CD4-positive, alpha-beta memory T cell (primary cell): ENCODE data around the gene ANTXRL. TPM values are rescaled to one million over a fixed set of nuclear protein-coding genes. Genes with fewer than 3 reads are reported as not detected.
A peak's percentile ranks its signal among the peaks of the same experiment; 100 is the strongest.
"Not testable (repeated sequence)": the region's sequence is repeated elsewhere in the genome, so short reads cannot be mapped to it uniquely, and the experiment has no call there.

Source experiments
- CTCF ChIA-PET: fragments of 350-600 bp; sonication (Branson Sonifier 250); formaldehyde crosslinking; loops from one replicate; lab custom pipeline; 2021; ENCODE audit warnings: inconsistent platforms; ENCODE audit not compliant: partially characterized antibody; lab: Charles Lee
- POLR2A ChIA-PET: fragments of 350-600 bp; sonication (Branson Sonifier 250); formaldehyde crosslinking; loops from one replicate; lab custom pipeline; 2021; ENCODE audit not compliant: partially characterized antibody; lab: Charles Lee
- DNase-seq, 5 donors: peaks; one replicate each; pipeline versions ENCODE4 v3.0.0 to v3.0.0-alpha.2; 2020 to 2022; ENCODE audit warnings: mixed read lengths in 1 of 5
- H3K27ac ChIP-seq: one replicate; pipeline ENCODE4 v1.7.0; 2013; ENCODE audit warnings: low read depth, low read length
- H3K27me3 ChIP-seq: 2 replicates; pipeline ENCODE4 v1.7.0; 2013; ENCODE audit warnings: mild to moderate bottlenecking, low read length, moderate library complexity; ENCODE audit not compliant: insufficient read depth
- H3K36me3 ChIP-seq: 2 replicates; pipeline ENCODE4 v1.7.0; 2013; ENCODE audit warnings: mild to moderate bottlenecking, low read length, moderate library complexity; ENCODE audit not compliant: insufficient read depth
- H3K4me1 ChIP-seq: 2 replicates; pipeline ENCODE4 v1.7.0; 2013; ENCODE audit warnings: mild to moderate bottlenecking, low read length, moderate library complexity; ENCODE audit not compliant: insufficient read depth
- H3K4me3 ChIP-seq, 2 donors: one replicate each; pipeline ENCODE4 v1.7.0; 2013; ENCODE audit warnings: low read length in 2 of 2, mild to moderate bottlenecking in 1 of 2
- H3K9me3 ChIP-seq, 2 donors: one replicate each; pipeline ENCODE4 v1.7.0; 2013; ENCODE audit warnings: low read length in 2 of 2, control low read depth in 1 of 2; ENCODE audit not compliant: control insufficient read depth in 1 of 2
- H3K27ac Mint-ChIP-seq, 7 donors: one replicate each; pipeline ENCODE4 v1.8.0; 2020 to 2021; ENCODE audit warnings: mixed read lengths in 7 of 7, mild to moderate bottlenecking in 6 of 7, inconsistent platforms in 3 of 7, moderate library complexity in 3 of 7
- H3K27me3 Mint-ChIP-seq, 2 donors: one replicate each; pipeline ENCODE4 v1.8.0; 2020 to 2021; ENCODE audit warnings: mixed read lengths in 2 of 2
- H3K36me3 Mint-ChIP-seq, 2 donors: one replicate each; pipeline ENCODE4 v1.8.0; 2020 to 2021; ENCODE audit warnings: mixed read lengths in 2 of 2, inconsistent platforms in 1 of 2, mild to moderate bottlenecking in 1 of 2
- H3K4me1 Mint-ChIP-seq, 4 donors: one replicate each; pipeline ENCODE4 v1.8.0; 2020 to 2021; ENCODE audit warnings: mixed read lengths in 4 of 4, mild to moderate bottlenecking in 1 of 4
- H3K4me3 Mint-ChIP-seq, 8 donors: one replicate each; pipeline ENCODE4 v1.8.0; 2020 to 2021; ENCODE audit warnings: mixed read lengths in 8 of 8, mild to moderate bottlenecking in 7 of 8, moderate library complexity in 6 of 8, inconsistent platforms in 3 of 8
- H3K9me3 Mint-ChIP-seq, 8 donors: one replicate each; pipeline ENCODE4 v1.8.0; 2020 to 2021; ENCODE audit warnings: mixed read lengths in 8 of 8, mild to moderate bottlenecking in 5 of 8, inconsistent platforms in 3 of 8, moderate library complexity in 1 of 8
- intact Hi-C: fragments of 100-400 bp; cut with micrococcal nuclease; formaldehyde crosslinking; loops from one replicate; pipeline ENCODE4 v1.15.1; 2023
- polyA plus RNA-seq, 2 donors: library from polyadenylated mRNA; unstranded; fragments of 300-500 nt; fragmentation: Illumina TruSeq; gene quantifications; one replicate each; pipeline ENCODE4 v1.2.3, GENCODE V29; 2021
- total RNA-seq, 2 experiments: library from RNA; stranded (reverse); gene quantifications; one replicate each; pipeline ENCODE4 v1.2.3, GENCODE V29; 2021

The ANTXRL gene
- total and polyA plus RNA-seq, 4 experiments from 2014 or later = not detected

DNA sequence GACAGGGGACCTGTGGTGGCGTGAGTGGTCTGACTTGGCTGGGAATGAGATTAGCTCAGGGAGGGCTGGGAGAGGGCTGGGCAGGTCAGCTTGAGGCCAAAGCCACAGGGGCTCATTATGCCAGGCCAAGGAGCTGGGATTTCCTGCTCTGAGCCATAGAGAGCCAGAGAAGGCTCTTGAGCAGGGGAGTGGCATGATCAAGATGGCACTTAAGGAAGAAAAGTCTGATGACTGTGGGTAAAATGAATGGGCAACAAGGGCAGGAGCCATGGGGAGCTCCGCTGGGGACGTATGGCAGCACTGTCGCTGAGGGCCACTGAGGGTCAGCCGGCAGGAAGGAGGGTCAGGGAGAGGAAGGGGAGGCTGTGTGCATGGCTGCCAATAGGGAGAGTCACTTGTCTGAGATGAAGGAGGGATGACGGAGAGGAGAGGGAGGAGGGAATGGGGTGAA is 5.8 kb downstream of the ANTXRL start:
- no peaks in the 10 kb centered on the region for H3K27me3 ChIP-seq
- no peaks in the 10 kb centered on the region for H3K36me3 ChIP-seq
- Mint-ChIP-seq H3K27me3 (no peaks in the 10 kb centered on the region), H3K4me1 (peaks cover 0 to 2% (median 1%) of the 10 kb centered on the region in 4 donors), H3K27ac (peak overlapping the region in 1 of 7 donors; percentile 13), H3K4me3 (no peak overlapping the region), H3K9me3 (peaks cover 0 to 2% (median 0%) of the 10 kb centered on the region in 8 donors), H3K36me3 (no peaks in the 10 kb centered on the region)
- intact Hi-C loops = no loop called here
- no peak overlapping the region for H3K27ac ChIP-seq
- no peaks in the 10 kb centered on the region for H3K4me1 ChIP-seq
- no peak overlapping the region for H3K4me3 ChIP-seq
- DNase-seq = no peak
- H3K9me3 ChIP-seq = no peaks in the 10 kb centered on the region
- ChIA-PET CTCF (no interaction called here), POLR2A (no interaction called here)

DNA sequence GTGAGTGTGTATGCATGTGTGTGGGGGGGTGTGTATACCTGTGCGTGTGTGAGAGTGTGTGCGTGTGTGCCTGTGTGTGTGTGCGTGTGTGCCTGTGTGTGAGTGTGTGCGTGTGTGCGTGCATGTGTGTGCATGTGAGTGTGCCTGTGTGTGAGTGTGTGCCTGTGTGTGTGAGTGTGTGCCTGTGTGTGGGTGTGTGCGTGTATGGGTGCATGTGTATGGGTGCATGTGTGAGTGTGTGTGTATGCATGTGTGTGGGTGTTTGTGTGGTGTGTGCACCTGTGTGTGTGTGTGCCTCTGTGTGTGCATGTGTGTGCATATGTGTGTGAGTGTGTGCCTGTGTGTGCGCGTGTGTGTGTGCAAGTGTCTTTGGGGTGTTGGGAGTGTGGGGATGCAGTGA is 6.4 kb downstream of the ANTXRL start:
- no peak for DNase-seq
- Mint-ChIP-seq H3K9me3 (peaks cover 0 to 2% (median 0%) of the 10 kb centered on the region in 8 donors), H3K36me3 (no peaks in the 10 kb centered on the region), H3K27ac (no peak overlapping the region), H3K27me3 (no peaks in the 10 kb centered on the region), H3K4me3 (no peak overlapping the region), H3K4me1 (peaks cover 3 to 8% (median 5%) of the 10 kb centered on the region in 4 donors)
- no peaks in the 10 kb centered on the region for H3K36me3 ChIP-seq
- H3K4me1 ChIP-seq = peaks cover 2% of the 10 kb centered on the region
- no peaks in the 10 kb centered on the region for H3K27me3 ChIP-seq
- H3K27ac ChIP-seq = no peak overlapping the region
- no peak overlapping the region for H3K4me3 ChIP-seq
- ChIA-PET POLR2A (interaction anchor here (0.9 kb wide), 1 partner anchor 13 kb away, joined by 3 read pairs; no protein-coding TSS in a partner anchor), CTCF (no interaction called here)
- H3K9me3 ChIP-seq = no peaks in the 10 kb centered on the region
- intact Hi-C loops = no loop called here

DNA sequence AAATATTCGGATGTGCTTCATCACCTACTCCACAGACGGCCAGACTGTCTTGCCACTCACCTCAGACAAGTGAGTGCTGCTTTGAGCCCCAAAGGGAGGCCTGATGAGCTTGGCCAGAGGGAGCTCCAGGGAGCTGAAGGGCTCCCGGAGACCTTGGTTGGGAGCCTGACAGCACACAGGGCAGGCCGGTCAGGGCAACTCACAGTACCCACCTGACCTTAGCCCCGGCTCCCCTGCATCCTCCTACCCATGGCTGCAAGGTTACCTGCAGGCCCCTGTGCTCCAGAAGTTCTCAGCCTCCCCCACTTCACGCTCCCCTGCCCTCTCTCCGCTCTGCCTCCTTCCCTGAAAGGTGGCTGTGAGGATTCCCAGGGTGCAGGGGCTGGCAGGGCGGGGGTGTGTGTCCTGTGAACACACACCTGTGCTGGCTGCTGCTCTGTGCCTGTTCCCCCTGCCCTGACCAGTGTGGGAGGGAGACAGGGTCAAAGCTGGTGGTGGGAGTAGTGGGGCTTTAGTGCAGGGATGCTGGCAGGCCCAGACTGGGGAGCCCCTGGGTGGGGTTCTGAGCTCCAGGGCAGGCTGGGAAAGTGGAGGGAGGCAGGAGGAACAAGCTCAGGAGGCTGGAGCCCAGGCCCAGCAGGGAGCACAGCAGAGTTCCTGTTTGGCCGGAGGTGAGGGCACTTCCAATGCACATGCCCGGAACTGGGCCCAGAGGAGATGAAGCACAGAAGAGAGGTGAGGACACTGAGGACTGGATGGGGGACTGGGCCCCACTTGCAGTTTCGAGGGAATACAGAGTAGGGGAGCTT is 7.2 kb downstream of the ANTXRL start:
- peaks cover 10% of the 10 kb centered on the region for H3K4me1 ChIP-seq
- H3K4me3 ChIP-seq = no peak overlapping the region
- no peak for DNase-seq
- Mint-ChIP-seq H3K27me3 (no peaks in the 10 kb centered on the region), H3K36me3 (no peaks in the 10 kb centered on the region), H3K4me3 (no peak overlapping the region), H3K9me3 (peaks cover 0 to 2% (median 0%) of the 10 kb centered on the region in 8 donors), H3K4me1 (peaks cover 12 to 17% (median 13%) of the 10 kb centered on the region in 4 donors), H3K27ac (no peak overlapping the region)
- ChIA-PET POLR2A (interaction anchor here (0.9 kb wide), 1 partner anchor 14 kb away, joined by 3 read pairs; no protein-coding TSS in a partner anchor), CTCF (interaction anchor here (0.5 to 1.0 kb wide), 2 partner anchors 16 to 74 kb away, joined by 3 read pairs; no protein-coding TSS in a partner anchor)
- no peaks in the 10 kb centered on the region for H3K27me3 ChIP-seq
- H3K27ac ChIP-seq = no peak overlapping the region
- H3K9me3 ChIP-seq = no peaks in the 10 kb centered on the region
- intact Hi-C loops = no loop called here
- H3K36me3 ChIP-seq = no peaks in the 10 kb centered on the region

DNA sequence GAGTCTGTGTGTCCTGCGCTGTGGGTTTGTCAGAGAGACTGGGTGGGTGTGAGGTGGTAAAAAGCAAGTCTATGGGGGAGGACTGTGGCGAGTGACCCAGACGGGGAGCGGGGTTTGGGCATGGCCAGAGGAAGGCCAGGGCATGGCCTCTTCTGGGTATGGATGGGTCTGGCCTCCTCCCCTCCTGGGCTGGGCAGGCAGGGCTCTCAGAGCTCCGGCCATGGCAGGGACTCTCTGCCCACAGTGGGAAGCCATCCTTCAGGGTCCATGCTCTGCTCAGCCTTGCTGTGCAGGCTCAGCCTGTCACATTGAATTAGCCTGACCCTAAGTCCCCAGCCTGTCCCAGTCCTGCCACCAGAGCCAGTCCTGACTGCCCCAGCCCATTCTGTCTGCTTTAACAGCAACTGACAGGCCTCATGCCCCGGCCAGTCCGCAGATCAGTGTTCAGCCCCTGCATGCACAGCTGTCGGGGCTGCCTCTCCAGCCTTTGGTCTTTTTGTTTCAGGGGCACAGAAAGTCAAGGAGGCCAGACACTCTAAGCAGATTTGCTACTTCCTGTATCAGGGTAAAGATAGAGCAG is 7.9 kb downstream of the ANTXRL start:
- CTCF ChIA-PET = interaction anchor here (0.5 to 1.0 kb wide), 2 partner anchors 15 to 73 kb away, joined by 3 read pairs; no protein-coding TSS in a partner anchor
- DNase-seq = no peak
- intact Hi-C loops = no loop called here

DNA sequence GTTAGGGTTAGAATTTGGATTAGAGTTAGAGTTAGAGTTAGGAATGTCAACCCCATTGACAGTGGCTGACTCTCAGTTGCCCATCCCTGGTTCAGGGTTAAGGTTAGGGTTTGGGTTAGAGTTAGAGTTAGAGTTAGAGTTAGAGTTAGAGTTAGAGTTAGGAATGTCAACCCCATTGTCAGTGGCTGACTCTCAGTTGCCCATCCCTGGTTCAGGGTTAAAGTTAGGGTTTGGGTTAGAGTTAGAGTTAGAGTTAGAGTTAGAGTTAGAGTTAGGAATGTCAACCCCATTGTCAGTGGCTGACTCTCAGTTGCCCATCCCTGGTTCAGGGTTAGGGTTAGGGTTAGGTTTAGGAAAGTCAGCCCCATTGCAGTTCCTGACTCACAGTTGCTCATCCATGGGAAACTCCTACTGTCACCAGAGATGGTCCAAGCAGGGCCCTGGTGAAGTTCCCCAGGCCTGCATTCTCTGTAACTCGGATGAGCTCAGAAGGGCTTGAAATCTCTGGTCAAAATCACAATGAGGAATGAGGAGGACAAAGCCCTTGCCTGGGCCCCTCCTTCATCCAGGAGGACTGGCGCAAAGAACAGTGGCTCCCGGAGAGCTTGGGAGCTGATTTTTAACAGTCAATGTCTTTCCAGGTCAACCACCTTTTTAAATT is 8.7 kb downstream of the ANTXRL start:
- H3K9me3 Mint-ChIP-seq, intact Hi-C loops, H3K4me3 ChIP-seq, H3K27me3 Mint-ChIP-seq, POLR2A ChIA-PET, H3K36me3 Mint-ChIP-seq, H3K9me3 ChIP-seq, H3K27ac Mint-ChIP-seq, CTCF ChIA-PET, H3K27ac ChIP-seq, H3K4me3 Mint-ChIP-seq, DNase-seq, H3K36me3 ChIP-seq, H3K27me3 ChIP-seq: not testable (repeated sequence)
- peaks cover 12 to 22% (median 18%) of the 10 kb centered on the region in 4 donors for H3K4me1 Mint-ChIP-seq
- H3K4me1 ChIP-seq = peaks cover 18% of the 10 kb centered on the region

More for the DNA sequence above, 7.9 kb downstream of the ANTXRL start:
- H3K27me3 ChIP-seq = no peaks in the 10 kb centered on the region
- Mint-ChIP-seq H3K4me3 (no peak overlapping the region), H3K36me3 (no peaks in the 10 kb centered on the region), H3K9me3 (peaks cover 0 to 2% (median 0%) of the 10 kb centered on the region in 8 donors), H3K27ac (peak overlapping the region in 1 of 7 donors; percentile 26), H3K27me3 (no peaks in the 10 kb centered on the region), H3K4me1 (peaks cover 12 to 22% (median 16%) of the 10 kb centered on the region in 4 donors)
- POLR2A ChIA-PET = no interaction called here
- H3K4me1 ChIP-seq = peaks cover 17% of the 10 kb centered on the region
- H3K27ac ChIP-seq = no peak overlapping the region
- H3K9me3 ChIP-seq = no peaks in the 10 kb centered on the region
- H3K36me3 ChIP-seq = no peaks in the 10 kb centered on the region
- H3K4me3 ChIP-seq = no peak overlapping the region

DNA sequence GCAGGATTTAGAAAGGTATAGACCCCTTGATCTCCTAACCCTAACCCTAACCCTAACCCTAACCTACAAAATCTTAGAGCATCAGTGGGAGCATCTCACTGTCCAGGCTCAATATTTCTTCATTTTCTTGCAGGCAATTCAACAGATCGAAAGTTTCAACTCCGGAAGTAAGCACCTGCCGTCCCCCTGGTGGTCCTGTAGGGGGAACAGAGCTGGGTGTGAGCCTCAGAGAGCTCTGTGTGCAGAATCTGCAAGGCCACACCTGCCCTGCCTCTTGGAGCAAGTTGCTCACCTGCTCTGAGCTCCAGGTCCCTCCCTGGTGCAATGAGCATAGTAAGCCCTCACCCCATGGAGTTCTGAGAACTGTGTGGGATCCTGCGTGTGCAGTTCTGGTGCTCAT is 9.3 kb downstream of the ANTXRL start:
- H3K36me3 Mint-ChIP-seq, intact Hi-C loops, H3K27me3 ChIP-seq, H3K36me3 ChIP-seq, H3K27ac Mint-ChIP-seq, H3K9me3 ChIP-seq, CTCF ChIA-PET, H3K9me3 Mint-ChIP-seq, H3K27me3 Mint-ChIP-seq, H3K27ac ChIP-seq, POLR2A ChIA-PET, H3K4me3 ChIP-seq, H3K4me3 Mint-ChIP-seq, DNase-seq: not testable (repeated sequence)
- H3K4me1 Mint-ChIP-seq = peaks cover 12 to 22% (median 18%) of the 10 kb centered on the region in 4 donors
- H3K4me1 ChIP-seq = peaks cover 18% of the 10 kb centered on the region

DNA sequence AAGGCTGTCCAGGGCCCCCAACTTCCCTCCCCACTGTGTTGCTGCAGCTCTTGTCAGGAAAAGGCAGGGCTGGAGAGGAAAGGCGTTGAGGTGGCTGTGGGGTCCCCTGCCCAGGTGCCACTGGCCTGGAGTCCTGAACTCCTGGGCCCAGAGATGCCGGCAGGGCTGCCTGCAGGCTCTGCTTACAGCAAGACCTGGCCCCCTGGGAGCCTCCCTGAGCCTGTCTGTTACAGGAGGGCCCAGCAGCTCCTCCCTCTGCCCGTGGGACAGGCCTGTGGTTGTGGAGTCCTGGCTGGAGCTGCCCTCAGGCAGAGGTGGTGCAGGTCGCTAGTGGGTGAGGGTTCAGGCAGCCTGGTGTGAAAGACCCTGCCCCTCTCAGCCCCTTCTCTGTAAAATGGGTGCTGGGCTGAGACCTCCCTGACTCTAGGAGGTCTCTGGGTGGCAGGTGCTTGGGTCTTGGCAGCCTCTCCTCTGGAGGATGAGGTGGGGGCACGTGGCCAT is 9.9 kb downstream of the ANTXRL start:
- no peaks in the 10 kb centered on the region for H3K27me3 ChIP-seq
- H3K4me1 Mint-ChIP-seq = peaks cover 12 to 22% (median 18%) of the 10 kb centered on the region in 4 donors
- H3K4me3 ChIP-seq = no peak overlapping the region
- H3K27me3 Mint-ChIP-seq = no peaks in the 10 kb centered on the region
- no peaks in the 10 kb centered on the region for H3K9me3 ChIP-seq
- no peak for DNase-seq
- H3K4me1 ChIP-seq = peaks cover 18% of the 10 kb centered on the region
- H3K9me3 Mint-ChIP-seq = peaks cover 0 to under 1% (median 0%) of the 10 kb centered on the region in 8 donors
- no peaks in the 10 kb centered on the region for H3K36me3 Mint-ChIP-seq
- H3K27ac ChIP-seq = no peak overlapping the region
- no peak overlapping the region for H3K27ac Mint-ChIP-seq
- ChIA-PET CTCF (no interaction called here), POLR2A (no interaction called here)
- no peaks in the 10 kb centered on the region for H3K36me3 ChIP-seq
- intact Hi-C loops = no loop called here
- no peak overlapping the region for H3K4me3 Mint-ChIP-seq
